Thyroid gland (tissue), 4 donors: ENCODE data around the gene KCNH6.

ENCODE experiments used
- POLR2A ChIP-seq, 2 donors: fragments of 450-650 bp; IDR thresholded peaks; one replicate each; pipeline ENCODE4 v1.6.1; 2017; ENCODE audit warnings: antibody characterized with exemption in 2 of 2, mild to moderate bottlenecking in 2 of 2, moderate library complexity in 1 of 2
- TF ChIP-seq, protein P1 (sequence below), 6 experiments: fragments of 200-600 bp in 3 of 6; fragments of 450-650 bp in 3 of 6; sonication (generic) in 3 of 6; IDR thresholded peaks; one replicate each; pipeline ENCODE4 v1.5.1; 2016 to 2019; ENCODE audit warnings: antibody characterized with exemption in 6 of 6, mild to moderate bottlenecking in 2 of 6, inconsistent platforms in 1 of 6, moderate library complexity in 1 of 6

GRCh38 chr17:63528183-63528582, 5.0 kb downstream of the KCNH6 start:
- TF ChIP-seq, protein P1, sequence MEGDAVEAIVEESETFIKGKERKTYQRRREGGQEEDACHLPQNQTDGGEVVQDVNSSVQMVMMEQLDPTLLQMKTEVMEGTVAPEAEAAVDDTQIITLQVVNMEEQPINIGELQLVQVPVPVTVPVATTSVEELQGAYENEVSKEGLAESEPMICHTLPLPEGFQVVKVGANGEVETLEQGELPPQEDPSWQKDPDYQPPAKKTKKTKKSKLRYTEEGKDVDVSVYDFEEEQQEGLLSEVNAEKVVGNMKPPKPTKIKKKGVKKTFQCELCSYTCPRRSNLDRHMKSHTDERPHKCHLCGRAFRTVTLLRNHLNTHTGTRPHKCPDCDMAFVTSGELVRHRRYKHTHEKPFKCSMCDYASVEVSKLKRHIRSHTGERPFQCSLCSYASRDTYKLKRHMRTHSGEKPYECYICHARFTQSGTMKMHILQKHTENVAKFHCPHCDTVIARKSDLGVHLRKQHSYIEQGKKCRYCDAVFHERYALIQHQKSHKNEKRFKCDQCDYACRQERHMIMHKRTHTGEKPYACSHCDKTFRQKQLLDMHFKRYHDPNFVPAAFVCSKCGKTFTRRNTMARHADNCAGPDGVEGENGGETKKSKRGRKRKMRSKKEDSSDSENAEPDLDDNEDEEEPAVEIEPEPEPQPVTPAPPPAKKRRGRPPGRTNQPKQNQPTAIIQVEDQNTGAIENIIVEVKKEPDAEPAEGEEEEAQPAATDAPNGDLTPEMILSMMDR (IDR thresholded peaks at IDR 0.05) = no peak
- TF ChIP-seq POLR2A (IDR thresholded peaks at IDR 0.05) = no peak
